Stimulated activated naive CD8-positive, alpha-beta T cell treated with anti-CD3 and anti-CD28 coated beads, Interleukin-15, Interleukin-2, amounts not matched to agents 100 ng/mL and 50 ng/mL, for 24 hours (primary cell): Measurements from ENCODE around the gene RBM26.

Experiments used
- H3K27ac Mint-ChIP-seq: one replicate; pipeline ENCODE4 v1.8.0; 2021; ENCODE audit warnings: mild to moderate bottlenecking, mixed read lengths
- H3K27me3 Mint-ChIP-seq: one replicate; pipeline ENCODE4 v1.8.0; 2021; ENCODE audit warnings: mixed read lengths
- H3K36me3 Mint-ChIP-seq: one replicate; pipeline ENCODE4 v1.8.0; 2021; ENCODE audit warnings: low read depth, mixed read lengths
- H3K4me1 Mint-ChIP-seq: one replicate; pipeline ENCODE4 v1.8.0; 2021; ENCODE audit warnings: low read depth, mixed read lengths
- H3K4me3 Mint-ChIP-seq: one replicate; pipeline ENCODE4 v1.8.0; 2021; ENCODE audit warnings: mild to moderate bottlenecking, mixed read lengths
- H3K9me3 Mint-ChIP-seq: one replicate; pipeline ENCODE4 v1.8.0; 2021; ENCODE audit warnings: mixed read lengths

Gene RBM26

DNA sequence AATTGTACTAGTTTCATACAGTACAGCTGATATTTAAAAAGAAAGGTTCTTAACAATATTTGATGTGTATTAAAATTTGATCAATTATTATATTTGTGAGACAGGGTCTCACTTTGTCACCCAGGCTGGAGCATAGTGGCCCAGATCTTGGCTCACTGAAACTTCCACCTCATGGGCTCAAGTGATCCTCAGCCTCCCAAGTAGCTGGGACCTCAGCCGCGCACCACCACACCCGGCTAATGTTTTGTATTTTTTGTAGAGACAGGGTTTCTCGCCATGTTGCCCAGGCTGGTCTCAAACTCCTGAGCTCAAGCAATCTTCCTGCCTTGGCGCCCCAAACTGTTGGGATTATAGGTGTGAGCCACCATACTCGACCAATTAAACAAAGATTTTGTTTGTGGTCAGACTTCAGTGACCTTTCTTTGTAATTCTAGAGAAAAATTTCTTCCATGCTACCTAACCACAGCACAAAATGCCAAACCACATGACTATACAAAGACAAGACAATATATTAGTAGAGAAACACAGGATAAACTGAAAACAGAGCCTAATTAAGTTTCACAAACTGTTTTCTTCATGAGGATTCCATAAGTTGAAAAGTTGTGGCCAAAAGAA lies 59.6 kb downstream of the RBM26 start:
- Mint-ChIP-seq H3K27ac (peak overlapping the region; percentile 64), H3K4me1 (peaks cover 29% of the 10 kb centered on the region), H3K9me3 (no peaks in the 10 kb centered on the region), H3K27me3 (no peaks in the 10 kb centered on the region), H3K4me3 (peak overlapping the region; percentile 35), H3K36me3 (peaks cover 72% of the 10 kb centered on the region)

DNA sequence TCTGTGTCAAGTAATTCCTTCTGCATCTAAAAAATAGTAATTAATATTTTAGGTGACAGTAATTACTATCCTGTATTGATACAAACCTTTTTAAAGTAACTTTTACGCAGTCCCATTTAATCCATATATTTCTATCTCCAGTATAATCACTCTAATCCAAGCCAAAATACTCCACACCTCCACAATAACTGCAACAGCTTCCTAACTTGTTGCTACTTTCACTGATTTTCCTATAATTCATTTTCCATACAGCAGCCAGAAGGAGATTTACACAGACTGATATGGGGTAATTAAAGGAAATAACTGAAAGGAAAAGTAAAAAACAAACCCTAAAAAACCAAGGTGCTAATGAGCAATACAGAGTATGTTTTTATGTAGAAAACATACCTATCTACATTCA lies 64.9 kb downstream of the RBM26 start:
- H3K4me3 Mint-ChIP-seq = no peak overlapping the region
- peaks cover 16% of the 10 kb centered on the region for H3K4me1 Mint-ChIP-seq
- H3K9me3 Mint-ChIP-seq = no peaks in the 10 kb centered on the region
- H3K27ac Mint-ChIP-seq = no peak overlapping the region
- peaks cover 77% of the 10 kb centered on the region for H3K36me3 Mint-ChIP-seq
- no peaks in the 10 kb centered on the region for H3K27me3 Mint-ChIP-seq

DNA sequence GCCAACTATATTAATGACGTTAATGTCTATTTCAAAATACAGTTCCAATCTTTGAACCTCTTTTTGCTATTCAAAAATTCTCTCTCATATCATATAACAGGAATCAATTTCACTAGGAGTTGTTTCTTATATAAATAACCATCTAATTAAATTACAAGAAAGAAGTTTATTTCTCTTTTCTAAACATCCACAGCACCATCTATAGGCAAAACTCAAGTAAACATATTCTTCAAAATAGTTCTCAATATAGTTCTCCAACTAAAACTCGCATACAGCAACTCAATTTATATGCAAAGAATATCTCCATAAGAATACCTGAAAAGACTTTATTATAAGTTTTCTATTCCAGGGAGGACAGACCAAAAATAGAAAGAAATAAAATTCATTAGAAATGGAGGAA lies 65.6 kb downstream of the RBM26 start:
- no peak overlapping the region for H3K4me3 Mint-ChIP-seq
- peaks cover 12% of the 10 kb centered on the region for H3K4me1 Mint-ChIP-seq
- H3K36me3 Mint-ChIP-seq = peaks cover 82% of the 10 kb centered on the region
- no peak overlapping the region for H3K27ac Mint-ChIP-seq
- H3K27me3 Mint-ChIP-seq = no peaks in the 10 kb centered on the region
- H3K9me3 Mint-ChIP-seq = no peaks in the 10 kb centered on the region

DNA sequence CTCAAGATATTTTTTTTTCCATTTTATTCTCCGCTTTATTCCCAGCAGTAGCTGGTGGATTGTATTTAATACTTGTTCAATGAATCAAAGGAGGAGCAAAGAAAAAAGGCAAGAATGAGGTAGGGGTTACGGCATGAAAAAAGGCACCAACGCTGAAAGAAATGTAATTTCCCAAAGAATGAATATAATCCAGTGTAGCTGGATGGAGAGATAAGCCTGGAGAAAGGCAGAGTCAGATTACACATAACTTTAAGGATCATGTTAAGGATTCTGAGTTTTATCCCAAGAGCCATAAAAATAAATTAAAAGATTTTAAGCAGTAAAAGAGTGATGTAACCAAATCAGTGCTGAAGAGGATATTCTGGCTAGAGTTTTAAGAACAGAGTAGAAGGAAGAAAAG lies 67.7 kb downstream of the RBM26 start:
- Mint-ChIP-seq H3K9me3 (no peaks in the 10 kb centered on the region), H3K27ac (no peak overlapping the region), H3K4me1 (peaks cover 9% of the 10 kb centered on the region), H3K4me3 (no peak overlapping the region), H3K36me3 (peaks cover 83% of the 10 kb centered on the region), H3K27me3 (no peaks in the 10 kb centered on the region)

DNA sequence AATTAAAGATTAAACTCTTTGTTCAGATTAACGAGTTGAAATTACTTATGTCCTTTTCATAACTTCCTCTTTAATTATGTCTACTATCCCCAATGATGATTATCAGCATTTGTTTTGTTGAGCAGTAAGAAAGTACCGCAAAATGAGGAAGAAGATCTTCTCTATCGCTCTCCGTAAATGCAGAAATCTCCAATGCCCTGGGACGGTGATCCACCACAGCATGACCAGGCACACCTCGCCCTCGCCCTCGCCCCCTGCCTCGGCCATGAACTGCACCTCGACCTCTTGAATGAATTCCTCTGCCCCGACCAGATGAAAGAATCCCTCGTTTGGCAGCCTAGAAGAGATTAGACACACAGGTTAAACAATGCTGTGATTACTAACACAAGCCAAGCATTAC lies 69.1 kb downstream of the RBM26 start:
- no peaks in the 10 kb centered on the region for H3K27me3 Mint-ChIP-seq
- H3K4me3 Mint-ChIP-seq = no peak overlapping the region
- H3K36me3 Mint-ChIP-seq = peaks cover 83% of the 10 kb centered on the region
- H3K27ac Mint-ChIP-seq = no peak overlapping the region
- H3K4me1 Mint-ChIP-seq = peaks cover 9% of the 10 kb centered on the region
- no peaks in the 10 kb centered on the region for H3K9me3 Mint-ChIP-seq

DNA sequence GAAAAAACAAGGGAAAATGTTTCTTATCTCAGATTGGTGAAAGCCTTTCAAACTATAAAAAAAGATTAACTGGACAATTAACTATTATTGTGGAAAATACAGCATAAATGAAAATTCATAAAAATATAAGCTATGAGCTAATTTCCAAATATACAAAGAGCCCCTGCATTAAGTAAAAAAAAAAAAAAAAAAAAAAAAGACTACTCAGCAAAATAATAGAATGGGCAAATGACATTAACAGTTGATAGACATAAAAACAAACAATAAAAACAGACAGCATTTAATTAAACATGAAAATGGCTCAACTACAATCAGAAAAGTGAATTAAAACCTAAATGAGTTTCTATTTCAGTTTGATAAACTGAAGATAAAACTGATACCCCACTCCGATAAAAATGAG lies 77.5 kb downstream of the RBM26 start:
- Mint-ChIP-seq H3K9me3 (no peaks in the 10 kb centered on the region), H3K4me1 (no peaks in the 10 kb centered on the region), H3K27me3 (no peaks in the 10 kb centered on the region), H3K4me3 (no peak overlapping the region), H3K36me3 (peaks cover 48% of the 10 kb centered on the region), H3K27ac (no peak overlapping the region)

DNA sequence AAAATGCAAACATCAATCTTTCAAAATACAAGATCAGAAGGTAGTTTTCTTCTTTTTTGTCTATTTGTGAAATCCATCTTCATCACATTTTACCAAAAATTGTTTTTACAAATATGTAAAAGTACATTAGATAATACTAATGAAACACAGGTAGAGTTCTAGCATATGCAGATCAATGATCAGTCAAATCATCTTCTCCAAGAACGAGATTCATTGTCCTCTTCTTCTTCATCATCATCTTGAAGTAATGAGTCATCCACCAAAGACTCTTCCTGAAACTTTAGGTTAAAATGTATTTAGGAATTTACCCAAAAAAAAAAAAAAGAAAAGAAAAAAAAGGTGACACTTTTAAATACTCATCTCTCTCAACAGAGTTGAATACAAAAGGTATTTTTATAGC lies 85.6 kb downstream of the RBM26 start:
- Mint-ChIP-seq H3K27me3 (no peaks in the 10 kb centered on the region), H3K4me1 (peaks cover 11% of the 10 kb centered on the region), H3K4me3 (no peak overlapping the region), H3K27ac (no peak overlapping the region), H3K9me3 (no peaks in the 10 kb centered on the region), H3K36me3 (peaks cover 56% of the 10 kb centered on the region)

DNA sequence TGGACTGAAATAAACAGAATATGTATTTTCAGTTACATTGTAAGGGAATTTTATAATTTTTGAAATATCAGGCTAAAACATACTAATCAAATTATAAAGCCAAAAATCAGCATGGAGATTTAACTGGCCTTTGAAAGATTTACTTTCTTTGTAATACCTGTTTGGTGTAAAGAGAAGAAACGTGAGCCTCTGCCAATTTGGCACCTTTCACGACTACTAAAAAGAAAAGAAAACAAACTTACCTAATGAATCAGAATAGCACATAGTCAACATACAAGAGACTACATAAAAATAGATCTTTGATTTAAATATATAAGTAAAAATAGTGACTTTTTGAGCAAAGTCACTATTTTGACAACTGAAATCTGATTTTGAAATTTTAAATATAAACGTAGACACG lies 87.4 kb downstream of the RBM26 start:
- no peak overlapping the region for H3K27ac Mint-ChIP-seq

DNA sequence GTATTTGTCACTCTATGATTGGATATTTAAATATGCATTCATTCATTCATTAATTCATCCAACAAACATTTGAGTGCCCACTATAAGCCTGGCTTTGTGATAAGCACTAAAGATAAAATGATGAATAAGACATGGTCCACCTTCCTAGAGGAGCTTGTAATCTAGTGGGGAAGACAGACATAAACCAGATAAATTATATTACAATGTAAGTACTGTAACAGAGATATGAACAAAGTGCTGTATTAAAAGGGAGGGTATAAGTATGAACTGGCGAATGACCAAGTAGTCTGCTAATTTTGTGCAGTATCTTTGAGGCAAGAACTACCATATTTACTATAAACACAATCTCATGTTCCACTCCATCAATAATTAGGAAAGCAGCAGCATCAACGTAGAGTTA lies 88.2 kb downstream of the RBM26 start:
- Mint-ChIP-seq H3K4me1 (peaks cover 11% of the 10 kb centered on the region), H3K9me3 (no peaks in the 10 kb centered on the region), H3K36me3 (peaks cover 62% of the 10 kb centered on the region), H3K27me3 (no peaks in the 10 kb centered on the region), H3K27ac (no peak overlapping the region), H3K4me3 (no peak overlapping the region)

More for the DNA sequence above, 87.4 kb downstream of the RBM26 start:
- Mint-ChIP-seq H3K27me3 (no peaks in the 10 kb centered on the region), H3K9me3 (no peaks in the 10 kb centered on the region), H3K4me1 (peaks cover 11% of the 10 kb centered on the region), H3K36me3 (peaks cover 58% of the 10 kb centered on the region), H3K4me3 (no peak overlapping the region)

DNA sequence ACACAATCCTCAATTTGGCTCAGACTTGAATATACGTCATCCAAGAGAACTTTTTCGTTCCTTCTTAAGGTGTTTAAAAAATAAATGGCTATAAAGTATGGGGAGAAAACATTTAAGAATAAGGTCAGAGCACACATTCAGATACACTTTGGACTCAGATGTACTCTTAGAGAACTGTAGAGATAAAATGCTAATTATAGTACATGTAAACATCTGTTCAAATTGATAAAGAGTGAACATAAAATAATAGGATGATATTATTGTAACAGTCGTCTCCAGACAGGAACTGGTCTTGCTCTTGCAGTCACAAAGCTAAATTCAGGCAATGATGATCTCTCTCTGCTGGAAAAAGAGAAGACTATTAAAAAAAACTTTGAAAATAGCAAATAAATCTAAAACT lies 91.4 kb downstream of the RBM26 start:
- no peaks in the 10 kb centered on the region for H3K4me1 Mint-ChIP-seq
- no peak overlapping the region for H3K4me3 Mint-ChIP-seq
- H3K27ac Mint-ChIP-seq = no peak overlapping the region
- no peaks in the 10 kb centered on the region for H3K27me3 Mint-ChIP-seq
- no peaks in the 10 kb centered on the region for H3K9me3 Mint-ChIP-seq
- peaks cover 48% of the 10 kb centered on the region for H3K36me3 Mint-ChIP-seq

DNA sequence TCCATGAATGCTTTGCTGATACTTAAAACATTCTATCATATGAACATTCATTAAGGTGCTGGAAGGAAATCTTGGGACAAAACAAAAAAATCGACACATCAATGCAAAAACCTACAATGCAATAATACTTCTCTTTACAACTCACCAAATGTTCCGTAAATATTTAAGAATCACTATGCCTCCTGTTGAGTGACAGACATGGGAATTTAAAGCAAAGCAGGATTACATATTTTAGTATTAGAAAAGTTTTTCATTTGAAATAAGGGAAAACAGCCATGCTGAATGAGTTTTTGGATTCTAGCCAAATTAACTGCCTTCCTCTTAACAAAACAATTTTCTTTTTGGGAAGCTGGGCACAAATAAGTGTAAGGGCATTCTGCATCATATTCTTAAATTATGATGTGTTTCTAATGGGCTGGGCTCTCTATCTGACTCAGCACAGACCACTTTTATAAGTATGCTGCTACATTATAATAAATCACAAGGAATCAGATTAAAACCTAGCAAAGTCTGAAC lies 93.7 kb downstream of the RBM26 start:
- Mint-ChIP-seq H3K4me1 (peaks cover 3% of the 10 kb centered on the region), H3K27ac (no peak overlapping the region), H3K36me3 (peaks cover 32% of the 10 kb centered on the region), H3K9me3 (no peaks in the 10 kb centered on the region), H3K27me3 (no peaks in the 10 kb centered on the region), H3K4me3 (no peak overlapping the region)

DNA sequence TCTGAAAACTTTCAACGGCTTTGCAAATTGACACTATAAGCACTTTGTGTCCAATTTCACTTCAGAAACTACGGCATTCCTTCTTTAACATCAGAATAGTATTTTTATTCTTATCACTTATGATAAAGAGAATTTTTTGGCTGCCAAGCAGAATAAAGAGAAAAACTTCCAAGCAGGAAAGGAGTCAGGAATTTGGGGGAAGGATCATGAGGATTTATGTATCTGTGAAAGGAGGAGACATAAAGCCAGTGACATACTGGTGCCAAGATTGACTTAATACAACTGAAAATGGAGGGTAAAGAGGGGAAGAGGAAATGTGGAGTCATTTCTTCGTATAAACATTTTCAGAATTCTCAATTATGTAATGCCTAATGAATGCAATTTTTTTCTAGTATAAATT lies 94.7 kb downstream of the RBM26 start:
- H3K27me3 Mint-ChIP-seq = no peaks in the 10 kb centered on the region
- peak overlapping the region; percentile 28 for H3K27ac Mint-ChIP-seq
- peaks cover 28% of the 10 kb centered on the region for H3K36me3 Mint-ChIP-seq
- H3K9me3 Mint-ChIP-seq = no peaks in the 10 kb centered on the region
- peaks cover 3% of the 10 kb centered on the region for H3K4me1 Mint-ChIP-seq
- no peak overlapping the region for H3K4me3 Mint-ChIP-seq

DNA sequence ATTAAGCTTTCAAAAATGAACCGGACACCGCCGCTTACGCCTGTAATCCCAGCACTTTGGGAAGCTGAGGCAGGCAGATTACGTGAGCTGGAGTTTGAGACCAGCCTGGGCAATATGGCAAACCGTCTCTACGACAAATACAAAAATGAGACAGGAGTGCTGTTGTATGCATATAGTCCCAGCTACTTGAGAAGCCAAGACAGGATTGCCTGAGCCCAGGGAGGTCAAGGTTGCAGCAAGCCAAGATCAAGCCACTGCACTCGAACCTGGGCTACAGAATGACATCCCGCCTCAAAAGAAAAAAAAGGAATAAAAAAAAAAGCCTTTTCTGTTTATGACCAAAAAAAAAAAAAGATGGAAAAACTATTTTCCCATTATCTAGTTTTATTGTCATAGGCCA lies 96.4 kb downstream of the RBM26 start:
- Mint-ChIP-seq H3K4me3 (no peak overlapping the region), H3K36me3 (peaks cover 20% of the 10 kb centered on the region), H3K9me3 (no peaks in the 10 kb centered on the region), H3K4me1 (peaks cover 3% of the 10 kb centered on the region), H3K27me3 (no peaks in the 10 kb centered on the region), H3K27ac (no peak overlapping the region)

DNA sequence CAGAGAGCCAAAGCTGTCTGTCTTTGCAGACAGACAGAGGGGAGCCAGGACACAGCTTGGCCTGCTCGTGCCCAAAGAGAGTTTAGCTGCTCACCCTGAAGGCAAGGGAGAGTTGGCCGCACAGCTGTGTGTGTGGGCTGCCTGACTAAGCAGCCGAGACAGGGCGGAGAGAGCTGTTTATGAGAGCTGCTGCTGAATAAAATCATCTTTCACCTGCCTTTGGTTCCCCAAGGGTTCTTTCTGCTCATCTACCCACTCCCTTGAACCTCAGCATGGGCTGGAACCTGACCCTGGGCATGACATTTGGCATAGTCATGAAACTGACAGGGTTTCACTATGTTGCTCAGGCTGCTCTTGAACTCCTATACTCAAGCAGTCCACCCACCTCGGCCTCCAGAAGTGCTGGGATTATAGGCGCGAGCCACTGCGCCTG lies 98.2 kb downstream of the RBM26 start:
- Mint-ChIP-seq H3K27me3 (peaks cover under 1% of the 10 kb centered on the region), H3K4me3 (no peak overlapping the region), H3K36me3 (peaks cover 11% of the 10 kb centered on the region), H3K4me1 (peaks cover 3% of the 10 kb centered on the region), H3K27ac (no peak overlapping the region), H3K9me3 (no peaks in the 10 kb centered on the region)

DNA sequence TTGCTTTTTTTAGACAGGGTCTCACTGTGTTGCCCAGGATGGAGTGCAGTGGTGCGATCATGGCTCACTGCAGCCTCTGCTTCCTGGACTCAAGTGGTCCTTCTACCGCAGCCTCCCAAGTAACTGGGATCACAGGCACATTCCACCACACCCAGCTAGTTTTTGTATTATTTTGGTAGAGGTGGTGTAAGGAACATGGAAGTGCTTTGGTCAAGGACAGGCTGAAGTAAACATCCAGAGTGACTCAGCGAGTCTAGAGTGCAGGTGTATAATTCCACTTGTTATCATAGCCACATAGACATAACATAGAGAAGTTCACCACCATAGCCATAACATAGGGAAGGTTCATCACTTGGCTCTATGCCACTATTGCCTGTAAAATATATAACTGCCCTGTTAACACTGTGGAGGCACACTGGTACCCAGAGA lies 98.6 kb downstream of the RBM26 start:
- H3K27ac Mint-ChIP-seq = no peak overlapping the region
- peaks cover 5% of the 10 kb centered on the region for H3K27me3 Mint-ChIP-seq
- H3K4me1 Mint-ChIP-seq = peaks cover 3% of the 10 kb centered on the region
- peaks cover 8% of the 10 kb centered on the region for H3K36me3 Mint-ChIP-seq
- H3K4me3 Mint-ChIP-seq = no peak overlapping the region
- H3K9me3 Mint-ChIP-seq = no peaks in the 10 kb centered on the region

DNA sequence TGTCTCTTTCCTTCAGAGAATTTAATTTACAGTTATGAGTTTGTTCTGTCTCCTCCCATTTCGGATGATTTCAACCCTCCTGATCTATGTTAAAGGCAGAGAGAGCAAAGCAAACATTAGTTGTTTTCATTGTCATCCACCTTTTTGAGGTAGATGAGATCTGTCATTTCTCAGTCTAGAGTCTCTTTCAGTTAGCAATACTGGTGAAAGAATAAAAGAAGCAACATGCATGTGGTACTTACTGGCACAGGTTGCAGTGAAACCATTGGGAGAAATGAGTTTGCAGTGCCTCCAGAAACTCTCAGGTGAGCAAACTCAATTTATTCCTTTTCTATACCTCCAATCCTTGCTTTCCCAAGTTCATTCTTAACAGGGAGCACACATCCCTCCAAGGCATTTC lies 99.4 kb downstream of the RBM26 start:
- Mint-ChIP-seq H3K4me1 (peaks cover 3% of the 10 kb centered on the region), H3K36me3 (peaks cover 3% of the 10 kb centered on the region), H3K27ac (no peak overlapping the region), H3K27me3 (peaks cover 7% of the 10 kb centered on the region), H3K4me3 (no peak overlapping the region), H3K9me3 (no peaks in the 10 kb centered on the region)
